ENCODE data around the gene CERT1.

CERT1 gene

DNA sequence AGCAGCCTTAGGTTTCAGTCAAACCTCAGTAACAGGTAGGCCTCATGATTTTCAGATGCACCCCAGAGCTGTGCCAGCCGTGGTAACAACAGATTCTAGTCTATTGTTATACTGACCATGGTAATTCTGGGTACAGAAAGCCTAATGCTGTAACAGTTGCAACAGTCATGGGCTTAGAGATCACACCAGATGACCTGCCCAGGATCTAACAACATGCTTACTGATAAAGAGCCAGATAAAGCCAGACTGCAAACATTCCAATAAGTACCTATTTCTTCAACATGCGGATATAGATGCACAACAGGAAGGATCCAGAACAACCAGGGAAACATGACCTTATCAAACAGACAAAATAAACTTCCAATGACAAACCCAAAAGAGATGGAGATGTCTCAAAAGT is 42.8 kb downstream of the CERT1 start:
- DNase-seq, result no peak

DNA sequence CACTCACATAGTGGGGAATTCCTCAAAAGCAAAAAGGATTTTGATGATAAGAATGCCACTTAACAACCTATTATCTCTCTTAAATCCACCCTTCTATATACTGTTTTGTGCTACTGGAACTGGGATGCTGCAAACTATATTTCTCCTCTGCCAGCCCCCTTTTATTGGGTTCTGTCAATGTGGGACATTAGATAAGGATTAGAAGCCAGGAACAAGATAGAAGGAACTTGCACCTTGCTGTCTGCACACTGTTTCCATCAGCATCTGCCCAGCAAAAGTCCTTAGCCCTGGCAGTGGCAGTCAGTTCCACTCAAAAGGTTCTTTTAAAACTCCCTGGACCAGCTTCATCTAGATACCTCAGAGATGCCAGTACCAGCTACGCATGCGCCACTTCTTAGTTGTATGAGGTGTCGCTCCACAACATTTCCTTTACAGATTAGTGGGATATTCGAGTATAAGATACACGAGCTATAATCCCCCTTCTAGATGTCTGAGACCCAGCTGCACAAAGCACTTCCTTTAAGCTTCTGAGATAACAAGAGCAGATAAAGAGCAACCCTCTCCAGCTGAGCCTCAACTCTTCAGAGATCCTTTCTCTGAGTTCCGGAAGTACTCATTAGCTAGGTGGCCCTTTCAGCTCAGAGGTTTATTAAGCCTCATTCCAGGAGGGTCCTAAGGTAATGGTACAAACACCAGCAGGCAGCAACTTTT is 45.3 kb downstream of the CERT1 start:
- DNase-seq, result no peak

DNA sequence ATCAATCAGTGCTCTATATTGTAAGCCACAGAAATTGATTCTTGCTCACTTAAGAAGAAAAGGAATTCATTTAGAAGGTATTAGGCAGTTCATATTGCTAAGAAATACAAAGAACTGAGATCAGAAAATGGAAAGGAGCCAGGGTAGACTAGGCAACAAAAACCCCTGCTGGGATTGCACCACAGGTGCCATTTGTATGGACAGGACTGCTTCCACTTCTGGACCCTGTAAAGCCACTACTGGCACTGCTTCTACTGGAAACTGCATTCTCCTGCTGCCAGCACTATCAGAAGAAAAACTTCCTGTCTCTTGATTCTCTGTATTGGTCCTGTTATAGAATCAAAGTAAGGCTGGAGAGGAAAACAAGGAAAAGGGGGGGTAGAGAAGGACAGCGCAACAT is 45.9 kb downstream of the CERT1 start:
- no peak for DNase-seq

DNA sequence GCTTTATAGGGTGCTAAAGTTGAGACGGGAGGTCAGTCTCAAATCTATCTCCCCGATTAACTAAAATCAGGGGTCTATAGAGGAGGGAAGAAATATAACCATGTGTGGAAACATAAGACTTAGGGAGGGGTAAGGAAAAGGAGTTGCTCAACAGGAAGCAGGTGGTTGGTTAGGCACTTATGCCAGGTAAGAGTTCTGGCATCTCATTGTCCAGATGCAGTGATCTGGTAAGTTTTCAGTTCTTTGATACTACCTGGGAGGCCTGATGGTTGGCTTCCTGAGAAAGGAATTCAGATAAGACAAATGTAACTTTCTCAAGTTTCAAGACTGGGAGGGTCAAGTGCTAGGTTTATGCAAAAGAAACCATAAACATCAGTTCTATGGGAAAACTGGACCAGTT is 47.7 kb downstream of the CERT1 start:
- no peak for DNase-seq

DNA sequence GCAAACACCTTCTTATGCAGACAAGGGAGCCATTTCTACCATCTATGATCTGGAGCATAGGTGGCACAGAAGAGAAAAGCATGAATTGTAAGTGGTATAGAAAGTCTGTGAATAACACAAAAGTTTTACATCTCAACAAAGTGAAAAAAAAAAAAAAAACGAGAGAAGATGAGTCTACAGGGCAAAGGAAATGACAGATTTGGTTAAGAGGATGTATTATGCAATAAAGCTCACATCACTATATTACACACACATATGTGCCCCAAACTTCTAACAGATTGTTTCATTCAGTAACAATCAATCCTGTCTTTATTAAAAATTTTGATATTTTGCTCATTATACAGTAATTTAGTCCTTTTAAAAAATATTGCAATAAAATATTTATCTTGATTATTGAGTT is 49.8 kb downstream of the CERT1 start:
- DNase-seq, result no peak

DNA sequence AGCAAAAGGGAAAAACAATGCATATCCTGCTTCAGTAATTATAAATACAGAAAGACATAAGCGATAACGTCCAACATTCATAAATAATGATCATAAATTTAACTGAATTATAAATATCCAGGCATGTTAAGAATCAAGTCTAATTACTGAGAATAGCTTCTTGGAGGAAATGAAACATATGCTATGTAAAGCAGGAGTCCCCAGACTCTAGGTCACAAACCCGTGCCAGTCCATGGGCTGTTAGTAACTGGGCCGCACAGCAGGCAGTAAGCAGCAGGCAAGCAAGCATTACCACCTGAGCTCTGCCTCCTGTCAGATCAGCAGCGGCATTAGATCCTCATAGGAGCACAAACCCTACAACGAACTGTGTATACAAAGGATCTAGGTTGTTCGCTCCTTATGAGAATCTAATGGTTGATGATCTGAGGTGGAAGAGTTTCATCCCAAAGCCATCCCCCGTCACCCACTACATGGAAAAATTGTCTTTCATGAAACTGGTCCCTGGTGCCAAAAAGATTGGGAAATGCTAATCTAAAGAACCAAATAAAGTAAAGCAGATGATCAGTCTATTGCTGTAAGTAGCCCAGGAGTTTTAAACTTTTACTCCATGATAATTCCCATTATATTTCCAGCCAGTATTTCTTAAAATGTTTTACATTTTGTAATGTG is 50.4 kb downstream of the CERT1 start:
- no peak for DNase-seq

DNA sequence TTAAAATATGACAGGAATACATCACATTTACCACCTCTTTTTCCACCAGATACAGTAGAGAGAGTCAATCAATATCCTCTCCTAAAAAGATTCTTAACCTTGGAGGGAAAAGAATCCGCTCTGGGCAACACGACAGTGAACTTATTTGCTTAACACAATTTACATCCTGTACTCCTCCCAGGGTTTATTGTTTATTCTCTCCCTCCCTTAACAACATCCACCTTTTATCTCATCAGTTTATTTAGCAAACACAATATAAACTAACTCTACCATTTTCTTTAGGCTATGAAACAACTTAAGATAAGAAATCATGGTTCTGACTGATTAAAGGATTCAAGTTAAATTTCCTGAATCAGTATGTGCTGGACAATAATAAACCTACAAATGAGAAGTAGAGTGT is 50.9 kb downstream of the CERT1 start:
- no peak for DNase-seq

DNA sequence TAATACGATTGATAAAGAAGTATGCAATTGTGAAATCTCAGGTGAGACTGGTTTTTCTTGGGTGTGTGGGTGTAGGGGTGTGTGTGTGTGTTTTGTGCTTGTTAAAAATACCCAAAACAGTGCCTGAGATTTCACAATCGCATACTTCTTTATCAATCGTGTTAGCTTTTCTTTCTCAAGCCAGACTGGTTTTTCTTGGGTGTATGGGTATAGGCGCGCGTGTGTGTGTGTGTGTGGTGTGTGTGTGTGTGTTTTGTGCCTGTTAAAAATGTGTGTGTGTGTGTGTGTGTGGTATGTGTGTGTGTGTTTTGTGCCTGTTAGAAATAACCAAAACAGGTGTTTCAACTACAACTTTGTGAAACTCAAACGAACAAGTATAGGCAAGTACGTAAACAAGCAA is 53.7 kb downstream of the CERT1 start:
- no peak for DNase-seq

DNA sequence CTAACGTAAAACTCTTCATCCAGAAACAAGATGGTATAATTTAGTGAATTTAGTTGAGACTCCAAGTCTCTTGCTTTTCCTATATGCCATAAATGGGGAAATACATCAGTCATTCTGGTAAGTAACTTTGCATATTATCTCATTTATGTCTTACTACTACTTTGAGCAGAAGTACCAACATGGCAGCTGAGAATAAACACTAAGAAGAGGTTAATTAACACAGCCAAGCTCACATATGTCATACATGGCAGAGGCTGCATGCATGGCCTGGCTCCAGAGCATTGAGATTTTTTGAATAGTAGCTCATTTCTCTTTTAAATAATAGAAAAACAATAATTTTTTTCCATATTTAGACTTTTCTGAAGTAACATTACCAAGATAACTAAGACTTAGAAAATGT is 54.3 kb downstream of the CERT1 start:
- no peak for DNase-seq

DNA sequence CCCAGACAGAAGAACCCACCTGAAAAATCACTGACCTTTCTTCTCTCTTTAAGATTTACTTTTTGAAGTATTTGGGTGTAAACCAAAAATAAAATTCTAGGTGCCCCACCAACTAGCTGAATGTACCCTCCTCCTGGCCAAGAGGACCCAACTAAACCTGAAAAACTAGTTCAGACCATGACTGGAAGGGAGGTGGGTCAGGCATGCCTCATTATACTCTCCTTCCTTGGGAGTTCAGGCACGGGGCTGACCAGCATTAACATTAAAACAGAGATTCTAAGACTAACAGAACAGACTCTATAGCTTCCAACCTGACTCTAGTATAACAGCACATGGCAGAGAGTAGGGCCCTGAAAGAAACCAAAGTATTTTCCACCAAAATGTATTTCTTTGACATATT is 61.4 kb downstream of the CERT1 start:
- no peak for DNase-seq

DNA sequence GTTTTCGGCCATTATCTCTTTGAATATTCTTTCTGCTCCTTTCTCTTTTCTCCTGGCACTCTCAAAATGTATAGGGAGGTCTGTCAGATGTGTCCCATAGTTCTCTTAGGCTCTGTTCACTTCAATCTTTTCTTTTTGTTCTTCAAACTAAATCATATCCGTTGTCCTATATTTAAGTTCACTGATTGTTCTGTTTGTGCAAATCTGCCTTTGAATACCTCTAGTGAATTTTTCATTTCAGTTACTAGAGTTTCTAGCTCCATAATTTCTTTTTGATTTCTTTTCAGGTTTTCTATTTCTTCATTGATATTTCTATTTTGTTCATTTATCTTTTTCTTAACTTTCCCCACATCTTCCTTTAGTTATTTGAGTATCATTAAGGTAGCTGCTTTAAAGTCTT is 65.4 kb downstream of the CERT1 start:
- DNase-seq, result no peak

DNA sequence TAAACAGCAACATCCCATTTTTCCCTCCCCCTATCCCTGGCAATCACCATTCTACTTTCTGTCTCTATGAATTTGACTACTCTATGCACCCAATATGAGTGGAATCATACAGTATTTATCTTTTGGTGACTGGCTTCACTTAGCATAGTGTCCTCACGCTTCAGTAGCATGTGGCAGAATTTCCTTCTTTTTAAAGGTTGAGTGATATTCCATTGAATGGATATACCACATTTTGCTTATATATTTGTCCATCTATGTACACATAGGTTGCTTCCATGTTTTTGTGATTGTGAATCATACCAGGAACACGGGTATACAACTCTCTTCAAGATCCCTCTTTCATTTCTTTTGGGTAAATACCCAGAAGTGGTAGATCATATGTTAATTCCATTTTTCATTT is 69.9 kb downstream of the CERT1 start:
- no peak for DNase-seq

DNA sequence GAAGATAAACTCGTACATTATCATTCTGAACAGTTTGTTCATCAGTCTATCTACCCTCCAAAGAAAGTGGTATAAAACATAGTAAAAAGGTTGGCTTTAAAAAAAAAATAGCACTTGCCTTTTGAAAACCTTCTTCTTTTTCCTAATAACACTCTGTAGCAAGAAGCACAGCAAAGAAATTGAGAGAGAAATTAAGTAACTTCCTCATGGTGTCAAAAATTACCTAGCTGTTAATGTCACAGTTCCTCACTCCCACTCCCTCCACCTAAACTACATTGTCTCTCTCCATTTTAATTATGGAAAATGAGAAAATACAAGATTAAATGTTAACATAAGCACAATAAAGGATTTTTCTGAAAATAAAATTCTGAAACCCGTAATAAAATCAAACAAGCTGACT is 72.2 kb downstream of the CERT1 start:
- DNase-seq, result no peak

DNA sequence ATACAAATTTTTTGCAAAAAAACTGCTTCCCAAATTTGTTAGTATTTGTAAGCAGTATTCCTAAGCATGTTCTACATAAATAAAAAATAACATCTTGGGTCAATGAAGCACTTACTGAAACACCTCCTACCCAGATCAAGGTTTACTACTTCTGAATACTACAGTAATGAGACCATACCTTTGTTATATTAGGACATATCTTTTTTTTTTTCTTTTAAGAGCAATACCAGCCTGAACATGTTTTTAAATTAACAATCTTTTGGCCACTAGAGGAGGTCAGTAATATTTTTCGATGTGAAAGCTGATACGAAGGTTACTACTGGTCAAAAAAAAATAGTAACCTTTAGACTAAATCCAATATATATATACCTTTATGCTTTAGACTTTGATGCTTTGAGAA is 72.7 kb downstream of the CERT1 start:
- no peak for DNase-seq

DNA sequence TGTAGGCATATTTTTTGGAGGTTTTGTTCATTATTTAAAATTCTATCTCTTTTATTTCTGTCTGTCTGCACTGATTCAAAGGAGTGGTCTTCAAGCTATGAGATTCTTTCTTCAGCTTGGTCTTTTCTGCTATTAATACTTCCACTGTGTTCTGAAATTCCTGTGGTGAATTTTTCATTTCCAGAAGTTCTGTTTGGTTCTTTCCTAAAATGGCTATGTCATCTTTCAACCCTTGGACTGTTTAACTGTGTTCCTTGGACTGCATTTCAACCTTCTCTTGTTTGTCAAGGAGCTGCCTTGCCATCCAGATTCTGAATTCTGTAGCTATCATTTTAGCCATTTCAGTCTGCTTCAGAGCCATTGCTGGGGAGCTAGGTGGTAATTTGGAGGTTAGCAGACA is 76.3 kb downstream of the CERT1 start:
- no peak for DNase-seq

DNA sequence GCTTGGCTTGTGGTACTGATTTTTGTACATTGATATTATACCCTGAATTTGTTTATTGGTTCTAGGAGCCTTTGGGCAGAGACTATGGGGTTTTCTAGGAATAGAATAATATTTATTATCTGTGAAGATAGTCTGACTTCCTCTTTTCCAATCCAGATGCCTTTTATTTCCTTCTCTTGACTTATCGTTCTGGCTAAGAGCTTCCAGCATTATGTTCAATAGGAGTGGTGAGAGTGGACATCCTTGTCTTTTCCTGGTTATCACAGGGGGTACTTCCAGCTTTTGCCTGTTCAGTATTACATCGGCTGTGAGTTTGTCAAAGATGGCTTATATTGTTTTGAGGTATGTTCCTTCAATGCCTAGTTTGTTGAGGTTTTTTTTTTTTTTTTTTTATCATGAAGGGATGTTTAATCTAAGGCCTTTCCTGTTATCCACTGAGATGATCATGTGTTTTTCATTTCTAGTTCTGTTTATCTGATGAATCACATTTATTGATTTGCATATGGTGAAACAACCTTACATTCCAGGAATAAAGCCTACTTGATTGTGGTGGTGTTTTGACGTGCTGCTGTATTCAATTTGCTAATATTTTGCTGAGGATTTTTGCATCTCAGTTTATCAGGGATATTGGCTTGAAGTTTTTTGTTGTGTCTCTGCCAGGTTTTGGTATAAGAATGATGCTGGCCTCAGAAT is 77.5 kb downstream of the CERT1 start:
- DNase-seq, result no peak

DNA sequence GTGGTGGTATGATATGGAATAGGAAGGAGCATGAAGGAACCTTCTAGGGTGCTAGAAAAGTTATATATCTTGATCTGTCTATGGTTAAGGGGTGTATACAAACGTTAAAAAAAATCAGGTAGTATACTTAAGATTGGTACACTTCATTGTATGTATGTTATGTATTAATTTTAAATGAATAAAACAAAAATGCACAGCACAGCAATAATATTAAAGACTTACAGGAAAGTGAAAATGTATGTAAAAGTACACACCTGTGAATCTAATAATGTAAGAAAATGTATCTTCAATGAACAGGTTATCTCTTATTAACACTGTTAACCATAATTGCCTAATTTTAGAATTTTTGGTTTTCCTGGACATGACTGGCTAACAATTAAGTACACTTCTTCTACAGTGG is 97.2 kb downstream of the CERT1 start:
- DNase-seq, result no peak

DNA sequence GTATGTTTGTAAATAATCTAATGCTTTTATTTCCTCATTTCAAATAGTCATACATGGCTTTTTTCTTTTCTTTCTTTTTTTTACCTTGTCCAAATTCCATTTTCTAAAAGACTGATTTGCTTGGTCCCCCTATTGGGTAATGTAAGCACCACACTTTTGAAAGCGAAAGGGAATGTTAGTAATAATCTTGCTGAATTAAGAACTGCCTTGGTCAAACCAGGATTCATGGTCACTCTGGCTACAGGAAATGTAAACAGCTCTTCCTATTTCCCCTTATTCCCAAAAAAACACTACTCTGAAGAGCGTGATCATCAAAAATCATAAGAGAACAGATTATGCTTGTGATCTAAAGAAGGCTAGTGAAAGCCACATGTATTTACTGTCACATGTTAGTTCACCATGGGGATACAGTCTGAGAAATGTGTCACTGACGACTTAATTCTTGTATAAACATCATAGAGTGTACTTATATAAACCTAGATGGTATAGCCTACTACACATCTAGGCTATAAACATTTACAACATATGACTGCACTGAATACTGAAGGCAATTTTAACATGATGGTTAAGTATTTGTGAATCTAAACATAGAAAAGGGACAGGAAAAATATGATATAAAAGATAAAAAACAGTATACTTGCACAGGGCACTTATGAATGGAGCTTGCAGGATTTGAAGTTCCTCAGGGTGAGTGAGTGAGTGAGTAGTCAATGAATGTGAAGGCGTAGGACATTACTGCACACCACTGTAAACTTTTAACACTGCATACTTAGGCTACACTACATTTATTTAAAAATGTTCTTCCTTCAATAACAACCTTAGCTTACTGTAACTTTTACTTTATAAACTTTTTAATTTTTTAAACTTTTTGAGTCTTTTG is 99.1 kb downstream of the CERT1 start:
- no peak for DNase-seq

DNA sequence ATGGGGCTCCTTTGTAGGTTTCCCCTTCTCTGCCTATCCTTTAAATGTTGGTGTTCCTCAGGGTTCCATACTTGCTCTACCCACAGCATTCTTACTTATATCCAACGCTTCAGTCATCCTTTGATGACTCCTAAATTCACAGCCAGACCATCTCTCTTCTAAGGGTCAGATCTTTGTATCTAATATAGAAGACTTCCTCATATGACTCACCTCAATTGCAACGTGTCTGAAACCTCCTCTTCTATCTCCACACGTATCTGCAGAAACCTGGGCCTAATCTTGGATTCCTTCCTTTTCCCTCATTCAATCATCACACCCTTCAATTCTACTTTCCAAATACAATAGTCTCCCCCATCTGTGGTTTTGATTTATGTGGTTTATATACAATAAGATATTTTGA is 106.1 kb downstream of the CERT1 start:
- DNase-seq, result no peak

DNA sequence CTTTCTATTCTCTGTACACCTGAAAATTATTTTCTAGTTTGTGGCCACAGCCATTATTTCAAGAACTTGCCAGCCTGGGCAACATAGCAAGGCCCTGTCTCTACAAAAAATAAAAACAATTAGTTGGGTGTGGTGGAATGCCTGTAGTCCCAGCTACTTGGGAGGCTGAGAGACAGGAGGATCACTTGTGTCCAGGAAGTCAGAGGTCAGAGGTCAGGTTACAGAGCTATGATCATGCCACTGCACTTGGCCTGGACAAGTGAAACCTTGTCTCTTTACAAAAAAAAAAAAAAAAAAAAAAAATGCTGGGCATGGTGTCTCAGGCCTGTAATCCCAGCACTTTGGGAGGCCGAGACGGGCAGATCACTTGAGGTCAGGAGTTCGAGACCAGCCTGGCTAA is 116.2 kb downstream of the CERT1 start:
- no peak for DNase-seq

DNA sequence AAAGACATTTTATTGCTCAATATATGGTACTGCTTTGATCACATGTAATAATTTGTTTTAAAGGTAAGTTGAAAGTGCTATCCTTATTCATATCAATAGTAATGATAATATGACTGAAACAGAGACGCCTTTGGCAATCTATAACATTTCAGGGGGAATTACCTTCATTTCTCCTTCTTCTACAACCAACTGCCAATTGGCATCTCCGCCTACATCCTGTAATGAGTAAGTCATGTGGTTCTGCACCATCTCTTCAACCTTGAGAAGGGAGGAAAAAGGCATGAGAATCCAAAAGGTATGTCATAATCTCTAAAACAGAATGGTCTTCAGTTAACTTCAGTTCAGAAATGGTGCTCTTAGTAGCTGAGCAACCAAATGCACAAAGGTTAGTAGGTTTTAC is 122.0 kb downstream of the CERT1 start:
- DNase-seq, result no peak

DNA sequence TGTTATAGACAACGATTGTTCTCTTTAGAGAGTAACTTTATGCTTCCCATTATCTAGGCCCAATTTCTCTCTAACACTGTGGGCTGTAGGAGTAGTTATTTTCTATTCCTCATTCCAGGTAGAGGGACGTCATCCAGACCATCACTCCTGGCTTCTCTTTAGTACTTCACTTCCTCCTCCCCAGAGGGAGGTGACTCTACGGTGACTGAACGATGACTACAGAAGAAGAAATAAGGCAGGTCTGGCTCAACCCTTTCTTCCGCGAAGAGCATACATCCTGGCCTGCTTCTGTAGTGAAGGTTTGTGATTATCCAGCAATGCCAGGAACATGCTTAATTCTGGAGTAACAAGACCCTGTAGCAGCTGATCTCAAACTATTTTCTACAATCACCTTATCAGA is 123.6 kb downstream of the CERT1 start:
- DNase-seq, result no peak

DNA sequence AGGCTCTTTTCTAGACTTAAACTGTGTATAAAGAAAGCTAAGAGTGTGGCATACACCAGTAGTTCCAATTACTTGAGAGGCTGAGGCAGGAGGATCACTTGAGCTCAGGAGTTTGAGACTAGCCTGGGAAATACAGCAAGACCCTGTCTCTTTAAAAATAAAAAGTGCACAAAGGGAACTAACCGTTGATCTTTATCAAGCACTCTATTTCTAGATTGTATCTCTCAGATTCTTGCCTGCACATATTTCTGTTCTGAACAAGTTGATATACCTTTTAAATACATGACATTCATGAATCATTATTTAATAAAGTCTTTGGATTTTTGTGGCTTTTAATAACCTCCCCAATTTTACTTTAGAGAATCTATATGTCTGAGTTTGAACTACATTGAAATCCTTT is 127.2 kb downstream of the CERT1 start:
- no peak for DNase-seq

DNA sequence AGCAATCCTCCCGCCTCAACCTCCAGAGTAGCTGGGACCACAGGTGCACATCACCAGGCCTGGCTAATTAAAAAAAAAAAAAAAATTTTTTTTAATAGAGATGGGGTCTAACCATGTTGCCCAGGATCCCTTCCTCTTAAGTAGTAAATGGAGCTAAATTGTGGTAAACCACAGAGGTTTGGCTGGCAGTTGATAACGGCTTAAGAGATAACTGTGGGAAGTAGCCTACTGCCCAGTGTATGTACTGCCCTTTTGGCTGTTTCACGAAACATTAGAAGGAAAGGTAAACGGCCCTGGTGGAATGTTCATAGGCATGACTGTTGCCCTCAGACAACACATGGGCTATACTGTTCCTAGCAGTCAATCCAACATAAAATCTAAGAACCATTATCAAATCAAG is 130.0 kb downstream of the CERT1 start:
- no peak for DNase-seq

Measured in activated effector memory CD4-positive, alpha-beta T cell treated with anti-CD3 and anti-CD28 coated beads, Interleukin-2, amount 50 U/mL, for 16 hours (primary cell).